IMR-90 (cell line): ENCODE measurements around the gene FAM177B. TPM values are rescaled to one million over a fixed set of nuclear protein-coding genes. Genes with fewer than 3 reads are reported as not detected.

Experiments
- ATAC-seq: fragments of 200-7000 bp; cut with Tn5 transposase; 2 replicates; pipeline ENCODE4 v1.9.1; 2020; ENCODE audit warnings: low read depth, mild to moderate bottlenecking, moderate library complexity
- BruUV-seq: library from RNA; stranded (reverse); fragments of 400-500 nt; replicated peaks from 2 replicates; lab custom pipeline; 2021; lab: Mats Ljungman, UMichigan
- CTCF ChIA-PET: fragments of 300-600 bp; formaldehyde crosslinking; extraction: SDS; loops from one replicate; lab custom pipeline; 2021; ENCODE audit warnings: antibody characterized with exemption; lab: Yijun Ruan, JAX
- POLR2A ChIA-PET: fragments of 300-600 bp; sonication (Branson Sonifier 250); formaldehyde crosslinking; loops from one replicate; lab custom pipeline; 2022; ENCODE audit warnings: antibody characterized with exemption; ENCODE audit not compliant: unreplicated experiment; lab: Charles Lee
- DNase-seq: peaks from one replicate; pipeline ENCODE4 v3.0.0; 2013
- H2AFZ ChIP-seq: replicated peaks from 2 replicates; pipeline ENCODE3; 2013; ENCODE audit warnings: low read length, mild to moderate bottlenecking; ENCODE audit not compliant: poor library complexity
- H2AK5ac ChIP-seq: 2 replicates; pipeline ENCODE4 v1.6.1; 2013; ENCODE audit warnings: low read depth, low read length, inconsistent platforms
- H2AK9ac ChIP-seq: replicated peaks from 2 replicates; pipeline ENCODE3; 2013; ENCODE audit warnings: mild to moderate bottlenecking, low read depth, low read length, moderate library complexity; ENCODE audit not compliant: poor library complexity
- H2BK120ac ChIP-seq: 2 replicates; pipeline ENCODE4 v1.6.1; 2013; ENCODE audit warnings: low read depth, low read length, inconsistent platforms
- H2BK15ac ChIP-seq: 3 replicates; pipeline ENCODE4 v1.6.1; 2013; ENCODE audit warnings: low read depth, low read length, inconsistent platforms
- H2BK20ac ChIP-seq: 2 replicates; pipeline ENCODE4 v1.6.1; 2013; ENCODE audit warnings: low read depth, mild to moderate bottlenecking, inconsistent platforms, low read length, moderate library complexity
- H2BK5ac ChIP-seq: 2 replicates; pipeline ENCODE4 v1.6.1; 2013; ENCODE audit warnings: mild to moderate bottlenecking, low read depth, low read length, inconsistent platforms; ENCODE audit not compliant: poor library complexity, severe bottlenecking
- H3K14ac ChIP-seq: replicated peaks from 2 replicates; pipeline ENCODE4 v1.6.1; 2013; ENCODE audit warnings: low read depth, low read length, inconsistent platforms
- H3K18ac ChIP-seq: 2 replicates; pipeline ENCODE4 v1.6.1; 2013; ENCODE audit warnings: low read depth, low read length, control low read depth
- H3K23ac ChIP-seq: 2 replicates; pipeline ENCODE4 v1.6.1; 2013; ENCODE audit warnings: low read depth, low read length, inconsistent platforms
- H3K27ac ChIP-seq: 2 replicates; pipeline ENCODE4 v1.5.1; 2013; ENCODE audit warnings: mild to moderate bottlenecking, control low read depth, low read length; ENCODE audit not compliant: insufficient read depth
- H3K27me3 ChIP-seq: 2 replicates; pipeline ENCODE4 v1.6.1; 2013; ENCODE audit warnings: low read length; ENCODE audit not compliant: control insufficient read depth, insufficient read depth
- H3K36me3 ChIP-seq: 2 replicates; pipeline ENCODE4 v1.6.1; 2013; ENCODE audit warnings: low read length, mixed read lengths; ENCODE audit not compliant: control insufficient read depth, insufficient read depth
- H3K4ac ChIP-seq: 2 replicates; pipeline ENCODE4 v1.6.1; 2013; ENCODE audit warnings: low read depth, low read length, inconsistent platforms
- H3K4me1 ChIP-seq: 2 replicates; pipeline ENCODE4 v1.6.1; 2013; ENCODE audit warnings: low read length, mixed read lengths; ENCODE audit not compliant: control insufficient read depth, insufficient read depth
- H3K4me2 ChIP-seq: 2 replicates; pipeline ENCODE4 v1.6.1; 2013; ENCODE audit warnings: low read depth, mild to moderate bottlenecking, control low read depth, low read length, moderate library complexity
- H3K4me3 ChIP-seq: 2 replicates; pipeline ENCODE4 v1.5.1; 2013; ENCODE audit warnings: low read depth, mild to moderate bottlenecking, control low read depth, low read length, moderate library complexity; ENCODE audit not compliant: insufficient read depth
- H3K56ac ChIP-seq: 2 replicates; pipeline ENCODE4 v1.6.1; 2013; ENCODE audit warnings: low read length, inconsistent platforms; ENCODE audit not compliant: insufficient read depth; ENCODE audit errors: extremely low read depth
- H3K79me1 ChIP-seq, 2 experiments: 2 replicates each; pipeline ENCODE4 v1.6.1; 2013; ENCODE audit warnings: low read length in 2 of 2, inconsistent platforms in 1 of 2, low read depth in 1 of 2
- H3K9ac ChIP-seq: 2 replicates; pipeline ENCODE4 v1.6.1; 2013; ENCODE audit warnings: low read depth, low read length, control low read depth
- H3K9me1 ChIP-seq: 2 replicates; pipeline ENCODE4 v1.6.1; 2013; ENCODE audit warnings: low read length, inconsistent platforms; ENCODE audit not compliant: insufficient read depth
- H3K9me3 ChIP-seq: 2 replicates; pipeline ENCODE4 v1.6.1; 2013; ENCODE audit warnings: low read length; ENCODE audit not compliant: control insufficient read depth, insufficient read depth
- H4K20me1 ChIP-seq: 2 replicates; pipeline ENCODE4 v1.6.1; 2013; ENCODE audit warnings: low read length, inconsistent platforms; ENCODE audit not compliant: insufficient read depth
- H4K5ac ChIP-seq: 2 replicates; pipeline ENCODE4 v1.6.1; 2013; ENCODE audit warnings: mild to moderate bottlenecking, low read depth, low read length, control low read depth
- H4K8ac ChIP-seq, 2 experiments: 2 replicates each; pipeline ENCODE4 v1.6.1; 2013; ENCODE audit warnings: low read depth in 2 of 2, low read length in 2 of 2, control low read depth in 1 of 2, inconsistent platforms in 1 of 2
- H4K91ac ChIP-seq: 2 replicates; pipeline ENCODE4 v1.6.1; 2013; ENCODE audit warnings: low read depth, low read length, inconsistent platforms; ENCODE audit not compliant: insufficient read depth
- BHLHE40 ChIP-seq: fragments of 150-350 bp; IDR thresholded peaks from 2 replicates; pipeline ENCODE4 v1.6.1; 2016; ENCODE audit warnings: mild to moderate bottlenecking, low read depth, low read length
- CEBPB ChIP-seq: IDR thresholded peaks from 2 replicates; pipeline ENCODE4 v1.6.1; 2012; ENCODE audit warnings: low read depth, low read length, improper control_type of control experiment
- MAFK ChIP-seq: IDR thresholded peaks from 2 replicates; pipeline ENCODE4 v1.6.1; 2012; ENCODE audit warnings: low read depth, low read length, improper control_type of control experiment
- MAZ ChIP-seq: IDR thresholded peaks from 2 replicates; pipeline ENCODE4 v1.6.1; 2012; ENCODE audit warnings: low read depth, mild to moderate bottlenecking, low read length, improper control_type of control experiment, moderate library complexity, borderline replicate concordance
- MXI1 ChIP-seq: IDR thresholded peaks from 2 replicates; pipeline ENCODE4 v1.6.1; 2012; ENCODE audit warnings: low read depth, mild to moderate bottlenecking, low read length, moderate library complexity, borderline replicate concordance
- NFE2L2 ChIP-seq: fragments of 150-350 bp; IDR thresholded peaks from 2 replicates; pipeline ENCODE4 v1.6.1; 2016; ENCODE audit warnings: low read depth, mild to moderate bottlenecking, low read length
- POLR2A ChIP-seq: IDR thresholded peaks from 2 replicates; pipeline ENCODE4 v1.6.1; 2012; ENCODE audit warnings: mild to moderate bottlenecking, low read depth, low read length
- RAD21 ChIP-seq: IDR thresholded peaks from 2 replicates; pipeline ENCODE4 v1.6.1; 2012; ENCODE audit warnings: low read length, improper control_type of control experiment
- RCOR1 ChIP-seq: IDR thresholded peaks from 2 replicates; pipeline ENCODE4 v1.6.1; 2012; ENCODE audit warnings: mild to moderate bottlenecking, low read length, improper control_type of control experiment; ENCODE audit not compliant: insufficient replicate concordance
- SMC3 ChIP-seq: fragments of 150-350 bp; IDR thresholded peaks from 2 replicates; pipeline ENCODE4 v1.6.1; 2016; ENCODE audit warnings: low read depth, mild to moderate bottlenecking, antibody characterized with exemption, low read length, moderate library complexity
- WGBS, 2 experiments: methylation state at CpG; one replicate each; pipeline versions ENCODE4 v1.1.5 to v1.1.7; 2013; ENCODE audit warnings: missing lambda C conversion rate in 2 of 2; ENCODE audit not compliant: insufficient read length in 1 of 2; ENCODE audit errors: extremely low coverage in 2 of 2; 5-methylcytosine and 5-hydroxymethylcytosine counted together
- dilution Hi-C: fragments of 300-500 bp; cut with HindIII; formaldehyde crosslinking; loops from one replicate; pipeline ENCODE4 v1.14.3; 2018; ENCODE audit warnings: low sequenced_read_pairs; ENCODE audit not compliant: unreplicated experiment
- in situ Hi-C: fragments of 300-500 bp; cut with MboI; formaldehyde crosslinking; loops from 3 replicates; pipeline ENCODE4 v1.14.3; 2019; ENCODE audit warnings: low sequenced_read_pairs, inconsistent platforms, mixed read lengths
- intact Hi-C: fragments of 100-400 bp; cut with micrococcal nuclease; formaldehyde crosslinking; loops from 2 replicates; pipeline ENCODE4 v1.10.0; 2022
- polyA plus RNA-seq, 3 experiments: library from polyadenylated mRNA; depleted of rRNA; stranded (reverse); fragments of >200 nt; gene quantifications; 2 replicates each; pipeline ENCODE4 v1.2.3, GENCODE V29; 2012; ENCODE audit warnings: low replicate concordance in 1 of 3
- total RNA-seq: library from RNA; depleted of rRNA; stranded (reverse); fragments of >200 nt; gene quantifications from 2 replicates; pipeline ENCODE4 v1.2.3, GENCODE V29; 2012
- TF ChIP-seq, protein P1 (sequence below): fragments of 150-350 bp; IDR thresholded peaks from 2 replicates; pipeline ENCODE4 v1.6.1; 2016; ENCODE audit warnings: low read depth, mild to moderate bottlenecking, low read length, moderate library complexity, borderline replicate concordance
- TF ChIP-seq, protein P2 (sequence below): conservative IDR thresholded peaks from 2 replicates; pipeline ENCODE4 v1.5.1; 2012; ENCODE audit warnings: mild to moderate bottlenecking, low read depth, low read length, improper control_type of control experiment
- TF ChIP-seq, protein P3 (sequence below): fragments of 150-350 bp; IDR thresholded peaks from 2 replicates; pipeline ENCODE4 v1.6.1; 2017; ENCODE audit warnings: mild to moderate bottlenecking, antibody characterized with exemption, low read length, low read depth

Gene FAM177B
- total and polyA plus RNA-seq, 2 of the 4 experiments (the other 2 are of a cell fraction) = not detected

DNA sequence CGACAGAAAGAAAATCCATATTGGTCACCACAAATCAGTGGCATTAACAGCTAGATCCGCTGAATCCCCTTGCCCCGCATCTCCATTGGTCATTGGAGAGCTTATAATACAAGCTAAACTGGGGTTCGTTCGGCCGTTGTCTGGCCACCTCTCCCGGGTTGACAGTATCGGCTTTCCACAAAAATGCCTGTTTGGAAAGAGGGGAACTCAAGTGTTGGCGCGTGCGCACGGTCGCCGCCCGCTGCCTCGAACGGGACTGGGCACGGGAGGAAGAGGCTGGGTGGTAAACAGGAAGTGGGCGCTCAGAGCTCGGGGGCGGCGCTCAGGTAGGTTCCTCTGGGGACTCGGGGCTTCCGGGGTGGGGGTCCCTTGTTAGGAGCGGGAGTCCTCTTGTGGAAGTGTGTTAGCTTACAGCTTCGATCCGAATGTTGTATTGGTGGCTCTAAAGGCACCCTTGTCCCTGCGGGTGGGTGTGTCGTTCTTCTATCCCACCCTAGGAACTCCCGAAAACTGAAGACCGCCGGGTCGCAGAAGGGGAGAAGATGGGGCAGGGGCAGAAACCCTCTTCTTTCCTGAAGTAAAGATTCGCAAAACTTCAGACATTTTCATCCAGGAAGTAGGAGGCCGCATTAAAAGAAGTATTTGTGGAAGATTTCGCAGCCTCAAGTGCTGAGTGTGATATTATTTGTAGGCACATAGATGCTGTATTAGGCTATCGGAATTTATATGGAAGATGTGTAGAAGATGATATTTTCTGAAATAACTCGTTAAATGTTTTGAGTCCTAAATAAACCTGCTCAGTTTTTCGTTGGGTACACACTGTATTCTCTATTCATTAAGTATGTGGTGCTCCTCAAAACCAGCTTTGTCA lies 23.7 kb upstream of the FAM177B start:
- Histone ChIP-seq H3K9ac (peak overlapping the region; percentile 99), H2AFZ (peak overlapping the region; percentile 99), H3K27me3 (no peaks in the 10 kb centered on the region), H3K27ac (peak overlapping the region; percentile 100), H2AK5ac (peak overlapping the region; percentile 33; the same call in 1 of the 2 replicates), H3K23ac (peak overlapping the region; percentile 94), H4K8ac (peak overlapping the region; percentile 95 to 100), H3K4me1 (no peaks in the 10 kb centered on the region), H3K4ac (peak overlapping the region; percentile 90), H3K14ac (peak overlapping the region; percentile 95), H3K4me2 (peak overlapping the region; percentile 93), H3K36me3 (peaks cover 3% of the 10 kb centered on the region), H3K9me3 (no peaks in the 10 kb centered on the region), H2BK15ac (peak overlapping the region; percentile 70; the same call in 1 of the 3 replicates), H4K5ac (peak overlapping the region; percentile 86), H3K9me1 (no peaks in the 10 kb centered on the region; the same call in 1 of the 2 replicates), H3K79me1 (peaks cover 9 to 49% of the 10 kb centered on the region in 2 experiments; a peak in 2 of 4 replicates), H2BK5ac (peak overlapping the region; percentile 99), H3K4me3 (peak overlapping the region; percentile 92), H4K91ac (peak overlapping the region; percentile 98), H2AK9ac (peak overlapping the region; percentile 90), H2BK120ac (peak overlapping the region; percentile 95), H4K20me1 (no peaks in the 10 kb centered on the region; the same call in 1 of the 2 replicates), H2BK20ac (no peak overlapping the region; the same call in 1 of the 2 replicates), H3K18ac (peak overlapping the region; percentile 85), H3K56ac (peak overlapping the region; percentile 99)
- no CpG with 5 or more reads among the region's 39 CpGs for WGBS, 2 experiments
- intact Hi-C loops (no loop called here), dilution Hi-C loops (no loop called here), in situ Hi-C loops (no loop called here)
- ChIA-PET CTCF (interaction anchor here (0.5 to 0.6 kb wide), 3 partner anchors 43 to 712 kb away, joined by 3 to 6 read pairs (median 6); no protein-coding TSS in a partner anchor), POLR2A (no interaction called here)
- no TSS peak for BruUV-seq
- TF ChIP-seq, protein P1, sequence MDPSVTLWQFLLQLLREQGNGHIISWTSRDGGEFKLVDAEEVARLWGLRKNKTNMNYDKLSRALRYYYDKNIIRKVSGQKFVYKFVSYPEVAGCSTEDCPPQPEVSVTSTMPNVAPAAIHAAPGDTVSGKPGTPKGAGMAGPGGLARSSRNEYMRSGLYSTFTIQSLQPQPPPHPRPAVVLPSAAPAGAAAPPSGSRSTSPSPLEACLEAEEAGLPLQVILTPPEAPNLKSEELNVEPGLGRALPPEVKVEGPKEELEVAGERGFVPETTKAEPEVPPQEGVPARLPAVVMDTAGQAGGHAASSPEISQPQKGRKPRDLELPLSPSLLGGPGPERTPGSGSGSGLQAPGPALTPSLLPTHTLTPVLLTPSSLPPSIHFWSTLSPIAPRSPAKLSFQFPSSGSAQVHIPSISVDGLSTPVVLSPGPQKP = no peak
- peak; percentile 98 for TF ChIP-seq BHLHE40
- TF ChIP-seq POLR2A = peak; percentile 48; the same call in 1 of the 2 replicates
- no peak for TF ChIP-seq NFE2L2
- TF ChIP-seq, protein P2, sequence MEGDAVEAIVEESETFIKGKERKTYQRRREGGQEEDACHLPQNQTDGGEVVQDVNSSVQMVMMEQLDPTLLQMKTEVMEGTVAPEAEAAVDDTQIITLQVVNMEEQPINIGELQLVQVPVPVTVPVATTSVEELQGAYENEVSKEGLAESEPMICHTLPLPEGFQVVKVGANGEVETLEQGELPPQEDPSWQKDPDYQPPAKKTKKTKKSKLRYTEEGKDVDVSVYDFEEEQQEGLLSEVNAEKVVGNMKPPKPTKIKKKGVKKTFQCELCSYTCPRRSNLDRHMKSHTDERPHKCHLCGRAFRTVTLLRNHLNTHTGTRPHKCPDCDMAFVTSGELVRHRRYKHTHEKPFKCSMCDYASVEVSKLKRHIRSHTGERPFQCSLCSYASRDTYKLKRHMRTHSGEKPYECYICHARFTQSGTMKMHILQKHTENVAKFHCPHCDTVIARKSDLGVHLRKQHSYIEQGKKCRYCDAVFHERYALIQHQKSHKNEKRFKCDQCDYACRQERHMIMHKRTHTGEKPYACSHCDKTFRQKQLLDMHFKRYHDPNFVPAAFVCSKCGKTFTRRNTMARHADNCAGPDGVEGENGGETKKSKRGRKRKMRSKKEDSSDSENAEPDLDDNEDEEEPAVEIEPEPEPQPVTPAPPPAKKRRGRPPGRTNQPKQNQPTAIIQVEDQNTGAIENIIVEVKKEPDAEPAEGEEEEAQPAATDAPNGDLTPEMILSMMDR = no peak
- no peak for TF ChIP-seq MXI1
- no peak for TF ChIP-seq RCOR1
- no peak for TF ChIP-seq RAD21
- no peak for TF ChIP-seq MAFK
- TF ChIP-seq SMC3 = no peak
- no peak for TF ChIP-seq CEBPB
- TF ChIP-seq, protein P3, sequence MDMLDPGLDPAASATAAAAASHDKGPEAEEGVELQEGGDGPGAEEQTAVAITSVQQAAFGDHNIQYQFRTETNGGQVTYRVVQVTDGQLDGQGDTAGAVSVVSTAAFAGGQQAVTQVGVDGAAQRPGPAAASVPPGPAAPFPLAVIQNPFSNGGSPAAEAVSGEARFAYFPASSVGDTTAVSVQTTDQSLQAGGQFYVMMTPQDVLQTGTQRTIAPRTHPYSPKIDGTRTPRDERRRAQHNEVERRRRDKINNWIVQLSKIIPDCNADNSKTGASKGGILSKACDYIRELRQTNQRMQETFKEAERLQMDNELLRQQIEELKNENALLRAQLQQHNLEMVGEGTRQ = peak; percentile 14; the same call in 1 of the 2 replicates
- TF ChIP-seq MAZ = peak; percentile 71; the same call in 1 of the 2 replicates
- peak; percentile 66 for ATAC-seq
- DNase-seq = peak; percentile 93
